Esophagus muscularis mucosa (tissue), 4 donors: ENCODE data around the gene SLC35C1. TPM values are rescaled to one million over a fixed set of nuclear protein-coding genes. Genes with fewer than 3 reads are reported as not detected.
"Not testable (repeated sequence)": the region's sequence is repeated elsewhere in the genome, so short reads cannot be mapped to it uniquely, and the experiment has no call there.

Experiments
- DNase-seq: peaks from one replicate; pipeline ENCODE4 v3.0.0-alpha.2; 2017; ENCODE audit errors: extremely low spot score
- H3K27ac ChIP-seq, 4 donors: fragments of 200-600 bp; sonication (generic); replicated peaks in 1 of 4; 1 replicate in 3 of 4; 2 replicates in 1 of 4; pipeline ENCODE4 v1.5.1; 2016 to 2019; ENCODE audit warnings: mild to moderate bottlenecking in 1 of 4
- H3K27me3 ChIP-seq, 4 donors: fragments of 200-600 bp; sonication (generic); one replicate each; pipeline versions ENCODE4 v1.5.1 to v1.6.0; 2016 to 2019
- H3K36me3 ChIP-seq, 4 donors: fragments of 200-600 bp; sonication (generic); one replicate each; pipeline ENCODE4 v1.5.1; 2016 to 2019
- H3K4me1 ChIP-seq, 4 donors: fragments of 200-600 bp; sonication (generic); one replicate each; pipeline ENCODE4 v1.5.1; 2016 to 2019
- H3K4me3 ChIP-seq, 4 donors: fragments of 200-600 bp; sonication (generic); 1 replicate in 2 of 4; 2 replicates in 2 of 4; pipeline ENCODE4 v1.5.1; 2016 to 2019; ENCODE audit warnings: mild to moderate bottlenecking in 4 of 4, moderate library complexity in 1 of 4
- H3K9me3 ChIP-seq, 4 donors: fragments of 200-600 bp; sonication (generic); 1 replicate in 3 of 4; 2 replicates in 1 of 4; pipeline ENCODE4 v1.5.1; 2016 to 2019
- CTCF ChIP-seq, 3 experiments: fragments of 200-600 bp in 2 of 3; fragments of 450-650 bp in 1 of 3; sonication (generic) in 2 of 3; IDR thresholded peaks; one replicate each; pipeline ENCODE4 v1.5.1; 2017 to 2019; ENCODE audit warnings: antibody characterized with exemption in 3 of 3, mild to moderate bottlenecking in 2 of 3, moderate library complexity in 1 of 3
- EP300 ChIP-seq: sonication (generic); formaldehyde crosslinking; IDR thresholded peaks from one replicate; pipeline ENCODE4 v1.6.1; 2017; ENCODE audit warnings: antibody characterized with exemption
- POLR2A ChIP-seq: fragments of 450-650 bp; IDR thresholded peaks from one replicate; pipeline ENCODE4 v1.6.1; 2017; ENCODE audit warnings: antibody characterized with exemption, moderate library complexity, mild to moderate bottlenecking, low read depth
- POLR2AphosphoS5 ChIP-seq, 2 donors: sonication (generic); formaldehyde crosslinking; IDR thresholded peaks; one replicate each; pipeline ENCODE4 v1.6.1; 2017; ENCODE audit warnings: antibody characterized with exemption in 2 of 2
- WGBS: methylation state at CpG from one replicate; pipeline ENCODE4 v1.1.5; 2018; 5-methylcytosine and 5-hydroxymethylcytosine counted together
- intact Hi-C: fragments of 100-400 bp; cut with DNase I; formaldehyde crosslinking; loops from one replicate; pipeline ENCODE4 v1.15.1; 2023
- total RNA-seq, 4 donors: library from RNA; depleted of rRNA; stranded (reverse); fragments of >200 nt; gene quantifications; one replicate each; pipeline versions ENCODE4 v1.1.0 to v1.2.1, GENCODE V29; 2016

The SLC35C1 gene
- total RNA-seq, 4 donors from 2014 or later = 9.6 to 18.0 (median 13.1) TPM

GRCh38 chr11:45830596-45830995, 25.6 kb downstream of the SLC35C1 start:
- H3K9me3 ChIP-seq = no peaks in the 10 kb centered on the region
- no peak for DNase-seq
- peaks cover 0 to 6% (median 0%) of the 10 kb centered on the region in 4 donors for H3K27me3 ChIP-seq
- H3K4me3 ChIP-seq = no peak overlapping the region
- H3K4me1 ChIP-seq = no peaks in the 10 kb centered on the region
- H3K36me3 ChIP-seq = no peaks in the 10 kb centered on the region
- H3K27ac ChIP-seq = no peak overlapping the region
- intact Hi-C loops = no loop called here
- TF ChIP-seq EP300 = no peak
- TF ChIP-seq CTCF (IDR thresholded peaks at IDR 0.05) = no peak
- no peak for TF ChIP-seq POLR2A
- TF ChIP-seq POLR2AphosphoS5 (IDR thresholded peaks at IDR 0.05) = no peak
- 94% methylated on average over 2 of the region's 2 CpGs for WGBS

GRCh38 chr11:45832811-45833441, 28.0 kb downstream of the SLC35C1 start:
- DNase-seq = no peak
- Histone ChIP-seq H3K9me3 (no peaks in the 10 kb centered on the region), H3K4me1 (no peaks in the 10 kb centered on the region), H3K27ac (no peak overlapping the region), H3K4me3 (no peak overlapping the region), H3K36me3 (no peaks in the 10 kb centered on the region), H3K27me3 (no peaks in the 10 kb centered on the region)
- WGBS = 75% methylated on average over 9 of the region's 9 CpGs
- intact Hi-C loops = no loop called here
- no peak for TF ChIP-seq POLR2A
- no peak for TF ChIP-seq CTCF (IDR thresholded peaks at IDR 0.05)
- no peak for TF ChIP-seq EP300
- TF ChIP-seq POLR2AphosphoS5 (IDR thresholded peaks at IDR 0.05) = no peak

- no peaks in the 10 kb centered on the region for H3K27me3 ChIP-seq
- no peak for TF ChIP-seq EP300
- H3K4me1 ChIP-seq = no peaks in the 10 kb centered on the region
- H3K27ac ChIP-seq = no peak overlapping the region
- intact Hi-C loops = no loop called here
- no peaks in the 10 kb centered on the region for H3K36me3 ChIP-seq
- DNase-seq = no peak
- WGBS = 74% methylated on average over 3 of the region's 3 CpGs
- no peaks in the 10 kb centered on the region for H3K9me3 ChIP-seq
- no peak overlapping the region for H3K4me3 ChIP-seq
Measured at GRCh38 chr11:45833761-45834160, 28.8 kb downstream of the SLC35C1 start.

- no peak for TF ChIP-seq POLR2A
- no peak for TF ChIP-seq EP300
- TF ChIP-seq CTCF (IDR thresholded peaks at IDR 0.05) = no peak
- no peak for TF ChIP-seq POLR2AphosphoS5 (IDR thresholded peaks at IDR 0.05)
- no peaks in the 10 kb centered on the region for H3K27me3 ChIP-seq
Measured at GRCh38 chr11:45834298-45834756, 29.4 kb downstream of the SLC35C1 start.

GRCh38 chr11:45839204-45839603, 34.3 kb downstream of the SLC35C1 start:
- 83% methylated on average over 6 of the region's 6 CpGs for WGBS
- H3K4me1 ChIP-seq = peaks cover 5 to 12% (median 7%) of the 10 kb centered on the region in 4 donors
- H3K27ac ChIP-seq = no peak overlapping the region
- H3K4me3 ChIP-seq = no peak overlapping the region
- no peaks in the 10 kb centered on the region for H3K36me3 ChIP-seq
- DNase-seq = no peak
- H3K9me3 ChIP-seq = no peaks in the 10 kb centered on the region
- TF ChIP-seq POLR2A = no peak
- intact Hi-C loops = no loop called here
- no peaks in the 10 kb centered on the region for H3K27me3 ChIP-seq

More at GRCh38 chr11:45834298-45834756, 29.4 kb downstream of the SLC35C1 start:
- H3K4me3 ChIP-seq = no peak overlapping the region
- H3K4me1 ChIP-seq = no peaks in the 10 kb centered on the region
- WGBS = 64% methylated on average over 4 of the region's 4 CpGs
- no peak overlapping the region for H3K27ac ChIP-seq
- intact Hi-C loops = no loop called here
- DNase-seq = no peak
- H3K36me3 ChIP-seq = no peaks in the 10 kb centered on the region
- H3K9me3 ChIP-seq = no peaks in the 10 kb centered on the region

- H3K36me3 ChIP-seq, H3K4me3 ChIP-seq, H3K27ac ChIP-seq, H3K27me3 ChIP-seq, H3K9me3 ChIP-seq, DNase-seq: not testable (repeated sequence)
- WGBS = 80% methylated on average over 13 of the region's 13 CpGs
- H3K4me1 ChIP-seq = peaks cover 5 to 12% (median 7%) of the 10 kb centered on the region in 4 donors
- intact Hi-C loops = loop anchor here (5.0 kb wide), 1 partner anchor 33 kb away; the partner anchor contains the start of gene SLC35C1
Measured at GRCh38 chr11:45840251-45840650, 35.3 kb downstream of the SLC35C1 start.
